HCEC 1CT (cell line): ENCODE results near the gene VRK3.
"Not testable (repeated sequence)": the region's sequence is repeated elsewhere in the genome, so short reads cannot be mapped to it uniquely, and the experiment has no call there.

ENCODE experiments used
- DNase-seq: peaks from one replicate; pipeline ENCODE4 v3.0.0-alpha.2; 2017

Gene VRK3, protein sequence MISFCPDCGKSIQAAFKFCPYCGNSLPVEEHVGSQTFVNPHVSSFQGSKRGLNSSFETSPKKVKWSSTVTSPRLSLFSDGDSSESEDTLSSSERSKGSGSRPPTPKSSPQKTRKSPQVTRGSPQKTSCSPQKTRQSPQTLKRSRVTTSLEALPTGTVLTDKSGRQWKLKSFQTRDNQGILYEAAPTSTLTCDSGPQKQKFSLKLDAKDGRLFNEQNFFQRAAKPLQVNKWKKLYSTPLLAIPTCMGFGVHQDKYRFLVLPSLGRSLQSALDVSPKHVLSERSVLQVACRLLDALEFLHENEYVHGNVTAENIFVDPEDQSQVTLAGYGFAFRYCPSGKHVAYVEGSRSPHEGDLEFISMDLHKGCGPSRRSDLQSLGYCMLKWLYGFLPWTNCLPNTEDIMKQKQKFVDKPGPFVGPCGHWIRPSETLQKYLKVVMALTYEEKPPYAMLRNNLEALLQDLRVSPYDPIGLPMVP

DNA sequence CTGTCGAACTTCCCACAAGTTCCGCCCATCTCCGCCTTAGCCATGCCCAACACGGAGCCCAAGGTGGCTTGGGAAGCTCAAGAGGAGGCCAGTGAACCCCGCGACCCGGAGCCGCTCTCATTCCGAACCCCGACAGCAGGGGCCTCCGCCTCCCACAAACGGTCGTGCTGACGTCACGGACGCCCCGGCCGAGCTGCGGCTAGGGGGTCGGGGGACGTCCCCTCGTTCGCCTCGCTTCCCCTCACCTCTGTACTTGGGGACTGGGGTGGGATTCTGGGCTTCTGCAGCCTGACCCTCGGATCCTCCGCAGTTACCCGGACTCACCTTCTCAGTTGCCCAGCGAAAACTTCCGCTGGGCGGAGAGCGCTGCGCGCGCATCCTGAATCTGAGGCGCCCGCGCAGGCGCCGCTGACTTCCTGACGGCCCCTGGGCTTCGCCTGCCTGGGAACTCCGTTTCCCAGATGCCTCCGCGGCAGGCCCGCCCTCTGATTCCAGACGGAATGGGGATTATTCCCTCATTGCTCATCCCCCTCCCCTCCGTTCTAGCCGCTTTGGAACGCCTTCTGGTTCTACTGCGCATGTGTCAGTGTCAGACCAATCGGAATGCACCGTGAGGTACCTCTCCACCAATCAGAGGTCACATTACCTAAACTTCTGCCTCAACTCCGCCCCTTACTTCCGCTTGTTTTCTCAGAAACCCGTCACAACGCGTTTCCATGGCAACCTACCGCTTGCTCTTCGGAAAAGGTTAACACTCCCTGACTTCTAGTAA, at the start of gene VRK3:
VRK3 (minus strand) TSS at position 351 of the 772 bp plus-strand sequence. CDS start 9,210 bp downstream, outside the sequence.
- DNase-seq = peak; percentile 99

DNA sequence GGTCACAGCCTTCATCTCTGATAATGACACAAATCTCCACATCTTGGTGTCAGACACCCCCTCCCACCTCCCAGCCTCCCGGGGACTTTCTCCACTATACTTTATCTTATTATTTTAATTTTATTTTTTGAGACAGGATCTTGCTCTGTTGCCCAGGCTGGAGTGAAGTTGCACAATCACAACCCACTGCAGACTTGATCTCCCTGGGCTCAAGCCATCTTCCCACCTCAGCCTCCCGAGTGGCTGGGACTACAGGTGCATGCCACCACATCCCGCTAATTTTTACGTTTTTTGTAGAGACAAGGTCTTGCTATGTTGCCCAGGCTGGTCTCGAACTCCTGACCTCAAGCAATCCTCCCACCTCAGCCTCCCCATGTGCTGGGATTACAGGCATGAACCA, 43.2 kb upstream of the VRK3 start:
- not testable (repeated sequence) for DNase-seq

DNA sequence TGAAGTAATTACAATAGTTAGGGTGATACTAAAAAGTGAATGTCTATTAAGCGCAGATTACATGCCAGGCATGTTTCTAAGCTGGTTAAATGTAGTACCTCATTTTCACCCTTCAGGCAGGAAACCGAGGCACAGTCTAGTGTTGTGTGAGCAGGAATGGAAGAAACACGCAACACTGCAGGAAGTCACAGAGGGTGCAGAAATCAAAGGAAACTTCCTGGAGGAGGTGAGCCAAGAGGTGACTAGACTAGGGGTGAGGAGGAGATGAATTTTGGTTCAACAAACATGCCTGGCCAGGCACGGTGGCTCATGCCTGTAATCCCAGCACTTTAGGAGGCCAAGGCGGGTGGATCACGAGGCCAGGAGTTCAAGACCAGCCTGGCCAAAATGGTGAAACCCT, 42.4 kb upstream of the VRK3 start:
- no peak for DNase-seq

DNA sequence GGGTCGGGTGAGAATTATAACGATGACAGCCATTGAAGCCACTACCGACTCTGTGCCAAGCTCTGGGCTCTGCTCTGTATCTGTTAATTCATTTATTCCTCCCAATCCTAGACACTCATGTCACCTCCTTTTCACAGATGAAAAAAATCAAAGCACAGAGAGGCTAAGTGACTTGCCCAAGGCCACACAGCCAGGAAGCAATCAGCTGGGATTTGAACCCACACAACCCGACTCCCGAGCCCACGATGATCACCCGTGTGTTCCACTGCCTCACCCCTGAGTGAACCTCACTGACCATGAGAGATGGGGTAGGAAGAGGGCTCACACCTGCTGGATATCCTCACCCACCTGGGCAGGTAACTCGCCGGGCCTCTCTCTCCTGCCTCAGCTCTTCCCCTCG, 40.8 kb upstream of the VRK3 start:
- DNase-seq = no peak

DNA sequence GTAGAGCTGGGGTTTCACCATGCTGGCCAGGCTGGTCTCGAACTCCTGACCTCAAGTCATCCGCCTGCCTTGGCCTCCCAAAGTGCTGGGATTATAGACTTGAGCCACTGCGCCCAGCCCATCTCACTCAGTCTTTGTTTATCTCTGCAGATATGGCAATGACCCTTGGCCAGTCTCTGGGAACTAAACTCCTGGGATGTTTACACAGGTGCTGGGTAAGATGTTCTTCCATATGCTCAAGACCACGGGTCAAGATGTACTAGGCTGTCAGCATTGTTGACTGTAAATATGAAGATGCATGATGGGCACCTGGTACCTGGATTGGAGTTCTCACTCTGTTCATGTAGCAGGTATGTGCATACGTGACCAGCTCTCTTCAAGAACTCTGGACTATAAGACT, 36.5 kb upstream of the VRK3 start:
- no peak for DNase-seq

DNA sequence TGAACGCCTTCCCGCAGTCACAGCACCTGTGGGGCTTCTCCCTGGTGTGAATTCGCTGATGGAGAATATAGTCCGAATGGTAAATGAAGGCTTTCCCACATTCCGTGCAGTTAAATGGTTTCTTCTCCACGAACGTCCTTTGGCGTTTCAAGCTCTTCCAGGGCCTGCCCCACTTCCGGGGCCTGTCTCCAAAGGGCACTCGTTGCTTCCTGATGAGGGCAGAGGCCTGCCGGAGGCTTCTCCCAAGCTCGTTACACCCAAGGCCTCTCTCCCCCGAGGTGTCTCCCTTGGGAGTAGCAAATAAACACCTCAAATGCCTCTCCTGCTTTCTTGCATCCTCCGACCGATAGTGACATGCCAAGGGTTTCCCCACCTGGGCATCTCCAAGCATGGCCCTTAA, 34.9 kb upstream of the VRK3 start:
- DNase-seq = no peak

DNA sequence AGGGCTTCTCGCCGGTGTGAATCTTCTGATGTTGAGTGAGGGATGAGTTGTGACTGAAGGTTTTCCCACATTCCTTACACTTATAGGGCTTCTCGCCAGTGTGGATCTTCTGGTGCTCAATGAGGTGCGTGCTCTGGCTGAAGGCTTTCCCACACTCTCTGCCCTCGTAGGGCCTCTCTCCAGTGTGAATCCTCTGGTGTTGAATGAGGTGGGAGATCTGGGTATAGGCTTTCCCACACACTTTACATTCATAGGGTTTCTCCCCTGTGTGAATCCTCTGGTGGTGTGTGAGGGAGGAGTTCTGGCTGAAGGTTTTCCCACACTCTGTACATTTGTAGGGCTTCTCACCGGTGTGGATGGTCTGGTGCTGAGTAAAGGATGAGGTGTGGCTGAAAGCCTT, 33.9 kb upstream of the VRK3 start:
- DNase-seq = no peak

DNA sequence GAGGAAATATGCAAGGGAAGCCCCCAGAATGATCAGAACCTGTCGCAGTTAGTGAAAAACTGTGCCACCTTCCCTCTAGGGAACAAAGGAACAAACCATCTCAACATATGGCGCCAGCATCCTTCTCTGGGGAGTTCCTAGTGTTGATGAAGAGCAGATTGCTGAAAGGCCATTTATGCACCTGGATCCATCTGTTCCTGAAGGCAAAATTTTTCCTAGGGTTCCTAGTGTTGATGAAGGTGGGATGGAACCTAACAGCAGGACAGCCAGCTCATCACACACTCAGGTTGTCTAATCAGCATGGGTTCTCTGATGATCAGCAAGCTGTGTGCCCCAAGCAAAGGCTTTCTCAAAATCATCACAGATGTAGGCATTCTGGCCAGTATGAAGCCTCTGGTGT, 33.3 kb upstream of the VRK3 start:
- no peak for DNase-seq

DNA sequence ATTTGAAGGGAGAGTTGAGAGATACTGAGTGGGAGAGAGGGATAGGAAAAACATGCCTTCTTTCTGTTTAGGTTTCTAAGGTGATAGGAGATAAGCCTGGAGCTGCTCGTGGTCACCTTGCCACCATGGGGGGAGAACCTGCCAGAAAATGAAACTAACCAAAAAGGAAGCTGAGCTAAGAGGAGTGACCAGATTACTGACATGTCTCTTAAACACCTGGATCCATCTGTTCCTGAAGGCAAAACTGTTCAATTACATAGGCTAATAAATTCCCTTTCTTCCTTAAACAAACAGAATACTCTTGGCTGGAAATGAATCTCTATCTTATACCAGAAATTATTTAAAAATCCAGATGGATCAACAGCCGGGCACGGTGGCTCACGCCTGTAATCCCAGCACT, 27.9 kb upstream of the VRK3 start:
- no peak for DNase-seq

DNA sequence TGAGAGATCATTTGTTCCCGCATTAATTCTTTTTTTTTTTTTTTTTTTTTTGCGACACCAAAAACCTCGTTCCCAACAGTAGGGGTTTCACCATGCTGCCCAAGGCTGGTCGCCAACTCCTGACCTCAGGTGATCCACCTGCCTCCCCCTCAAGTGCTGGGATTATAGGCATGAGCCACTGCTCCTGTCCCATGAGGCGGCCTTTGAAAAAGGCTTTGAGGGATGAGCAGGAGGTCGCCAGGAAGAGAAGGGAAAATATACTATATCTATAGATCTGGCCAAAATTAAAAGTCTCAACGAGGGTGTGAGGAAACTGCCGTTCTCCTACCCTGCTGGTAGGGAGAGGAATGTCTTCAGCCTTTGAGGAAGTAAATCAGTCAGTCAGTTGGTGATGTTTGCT, 26.8 kb upstream of the VRK3 start:
- DNase-seq = no peak

DNA sequence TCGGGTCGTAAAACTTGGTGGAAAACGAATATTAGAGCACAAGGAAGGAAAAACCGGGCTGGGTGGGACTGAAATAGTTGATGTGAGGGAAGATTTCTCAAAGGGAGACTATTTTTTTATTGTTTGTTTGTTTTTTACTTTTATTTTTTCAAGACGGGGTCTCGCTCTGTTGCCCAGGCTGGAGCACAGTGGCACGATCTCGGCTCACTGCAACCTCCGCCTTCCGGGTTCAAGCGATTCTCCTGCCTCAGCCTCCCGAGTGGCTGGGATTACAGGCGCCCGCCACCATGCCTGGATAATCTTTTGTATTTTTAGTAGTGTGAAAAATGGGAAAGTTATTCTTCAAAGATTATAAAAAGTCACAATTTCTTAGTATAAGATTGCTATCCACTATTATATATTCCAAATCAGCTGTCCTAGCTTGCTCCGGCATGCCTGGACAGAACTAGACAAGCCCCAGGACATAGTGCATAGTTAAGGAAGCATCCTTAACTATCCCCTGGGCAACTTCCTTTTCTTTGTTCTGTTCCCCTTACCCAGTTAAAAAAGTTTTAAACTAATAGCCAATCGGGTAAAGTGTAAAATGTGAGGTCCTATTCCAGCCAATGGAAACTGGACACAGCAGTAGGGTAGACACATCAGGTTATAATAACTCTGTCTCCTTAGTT, 26.2 kb upstream of the VRK3 start:
- DNase-seq = not testable (repeated sequence)

DNA sequence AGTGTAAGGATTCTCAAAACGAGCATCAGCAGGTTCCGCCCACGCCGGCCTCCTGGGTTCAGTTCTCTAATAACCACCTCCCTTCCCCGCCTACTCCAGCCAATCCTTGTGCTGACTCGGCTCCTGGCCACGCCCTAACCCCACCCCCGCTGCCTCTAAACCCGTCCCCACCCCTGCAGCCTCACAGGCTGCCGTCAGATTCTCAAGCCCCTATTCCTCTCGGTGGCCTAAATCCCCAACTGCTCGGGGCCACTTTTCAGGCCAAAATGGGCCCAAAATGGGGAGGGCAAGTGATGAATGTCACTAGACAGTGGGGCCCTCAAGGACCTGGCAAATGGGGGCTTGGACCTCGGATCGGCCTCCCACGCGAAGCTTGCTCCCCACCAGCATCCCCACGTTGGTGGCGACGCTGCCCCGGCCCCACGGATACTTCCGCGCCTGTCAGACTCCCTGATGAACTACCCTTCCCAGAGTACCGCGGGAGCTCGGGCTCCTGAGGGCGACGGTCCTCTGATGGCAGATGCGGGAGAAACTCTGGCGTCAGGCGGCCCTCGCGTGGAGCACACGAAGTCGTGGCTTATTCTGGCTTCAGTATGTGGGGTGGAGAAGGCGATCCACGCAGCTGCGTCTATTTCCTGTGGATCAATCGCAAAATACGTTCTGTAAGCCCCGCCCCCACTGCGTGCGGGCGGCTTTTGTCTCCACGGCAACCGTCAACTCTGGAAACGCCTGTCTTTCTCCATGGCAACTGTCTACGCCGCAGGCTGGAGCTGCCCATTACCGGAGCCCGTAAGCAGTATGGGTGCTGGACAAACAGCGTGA, 25.4 kb upstream of the VRK3 start:
- DNase-seq = no peak

DNA sequence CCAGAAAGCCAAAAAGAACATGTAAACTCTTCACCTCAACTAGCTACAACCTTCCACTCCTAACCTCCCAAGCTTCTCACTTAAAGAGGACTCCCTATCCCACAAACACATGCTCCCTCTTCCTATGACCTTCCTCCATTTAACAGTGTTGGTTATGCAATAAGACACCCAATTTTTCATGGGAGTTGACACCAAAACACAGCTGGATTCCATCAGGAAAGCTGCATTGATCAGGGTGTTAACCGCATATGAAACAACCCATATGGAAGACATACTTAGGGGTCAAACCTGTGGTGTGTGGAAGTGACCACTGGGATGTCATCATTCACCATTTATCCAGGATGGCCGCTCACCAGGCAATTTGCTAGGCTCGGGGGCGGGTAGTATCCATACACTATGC, 22.5 kb upstream of the VRK3 start:
- DNase-seq = no peak

DNA sequence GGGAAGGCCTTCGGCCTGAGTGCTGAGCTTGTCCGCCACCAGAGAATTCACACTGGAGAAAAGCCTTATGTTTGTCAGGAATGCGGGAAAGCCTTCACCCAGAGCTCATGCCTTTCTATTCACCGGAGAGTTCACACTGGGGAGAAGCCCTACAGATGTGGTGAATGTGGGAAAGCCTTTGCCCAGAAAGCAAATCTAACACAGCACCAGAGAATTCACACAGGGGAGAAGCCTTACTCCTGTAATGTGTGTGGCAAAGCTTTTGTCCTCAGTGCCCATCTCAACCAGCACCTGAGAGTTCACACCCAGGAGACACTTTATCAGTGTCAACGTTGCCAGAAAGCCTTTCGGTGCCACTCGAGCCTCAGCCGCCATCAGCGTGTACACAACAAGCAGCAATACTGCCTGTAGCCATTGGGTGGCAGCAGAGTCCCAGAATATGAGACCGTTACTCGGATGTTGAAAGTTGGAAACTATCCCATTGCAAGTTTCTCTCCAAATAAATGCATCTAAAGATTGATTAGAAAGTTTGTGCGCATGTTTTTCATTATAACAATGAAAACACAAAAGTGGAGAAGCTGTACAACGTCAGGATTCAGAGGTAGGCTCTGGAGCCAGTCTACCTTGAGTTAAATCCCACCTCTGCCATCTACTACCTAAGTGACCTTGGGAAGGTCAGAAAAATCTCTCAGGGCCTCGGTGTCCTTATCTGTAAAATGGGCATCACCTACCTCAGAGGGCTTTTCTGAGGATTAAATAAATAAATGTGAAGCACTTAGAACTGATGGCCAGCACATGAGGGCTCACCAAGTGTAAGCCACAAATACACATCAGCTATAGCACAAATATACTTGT, 21.7 kb upstream of the VRK3 start:
- DNase-seq = no peak

DNA sequence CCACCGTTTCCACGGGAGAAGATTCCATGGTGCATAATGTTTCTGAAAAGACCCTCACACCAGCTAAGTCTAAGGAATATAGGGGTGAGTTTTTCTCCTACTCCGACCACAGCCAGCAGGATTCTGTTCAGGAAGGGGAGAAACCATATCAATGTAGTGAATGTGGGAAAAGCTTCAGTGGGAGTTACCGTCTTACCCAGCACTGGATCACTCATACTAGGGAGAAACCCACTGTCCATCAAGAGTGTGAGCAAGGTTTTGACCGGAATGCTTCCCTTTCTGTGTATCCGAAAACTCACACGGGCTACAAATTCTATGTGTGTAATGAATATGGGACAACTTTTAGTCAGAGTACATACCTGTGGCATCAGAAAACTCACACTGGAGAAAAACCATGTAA, 19.8 kb upstream of the VRK3 start:
- DNase-seq = no peak

DNA sequence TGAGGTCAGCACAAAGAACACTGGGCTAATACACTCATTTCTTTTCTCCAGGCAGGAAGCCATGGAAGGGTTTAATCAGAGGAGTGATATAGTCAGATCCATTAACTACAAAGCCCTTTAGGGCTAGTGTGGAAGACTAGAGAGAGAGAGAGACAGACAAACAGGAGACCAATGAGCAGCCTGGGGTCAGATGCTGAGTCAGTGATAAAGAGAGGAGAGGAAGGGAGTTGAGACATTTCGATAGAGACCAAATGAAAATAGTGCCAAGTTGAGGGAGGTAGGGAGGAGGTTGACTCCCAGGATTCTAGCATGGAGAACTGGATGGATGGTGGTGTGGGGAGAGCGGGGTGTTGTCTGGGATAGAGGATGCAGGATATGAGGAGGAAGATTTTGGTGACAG, 18.8 kb upstream of the VRK3 start:
- no peak for DNase-seq

DNA sequence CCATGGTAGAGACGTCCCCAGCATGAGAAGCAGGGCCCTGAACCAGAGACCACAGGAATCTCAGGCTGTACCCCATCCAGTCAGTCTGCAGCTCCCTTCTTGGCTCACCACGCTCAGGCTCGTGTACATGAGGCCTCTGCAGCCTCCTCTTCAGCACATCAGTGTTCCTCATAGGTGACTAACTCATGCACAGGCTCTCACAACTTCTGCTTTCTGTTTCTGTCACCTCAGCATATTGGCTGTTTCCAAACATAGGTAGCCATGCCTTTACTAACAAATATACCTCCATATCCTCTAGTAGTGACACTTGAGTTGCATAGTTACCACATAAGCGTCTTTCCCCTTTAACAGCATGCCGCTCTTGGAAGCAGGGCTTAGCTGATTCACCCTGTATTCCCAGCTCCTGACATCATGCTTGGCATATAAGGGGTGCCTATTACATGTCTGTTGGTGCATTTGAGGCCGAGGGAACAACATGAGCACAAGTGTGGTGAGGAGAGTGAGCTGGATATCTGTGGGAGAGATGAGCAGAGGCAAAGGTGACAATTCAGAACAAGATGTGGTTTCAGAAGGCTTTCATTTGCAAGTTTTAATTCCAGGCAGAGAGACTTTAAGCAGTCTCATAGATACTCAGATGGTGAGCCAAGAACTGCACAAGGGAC, 17.3 kb upstream of the VRK3 start:
- no peak for DNase-seq

DNA sequence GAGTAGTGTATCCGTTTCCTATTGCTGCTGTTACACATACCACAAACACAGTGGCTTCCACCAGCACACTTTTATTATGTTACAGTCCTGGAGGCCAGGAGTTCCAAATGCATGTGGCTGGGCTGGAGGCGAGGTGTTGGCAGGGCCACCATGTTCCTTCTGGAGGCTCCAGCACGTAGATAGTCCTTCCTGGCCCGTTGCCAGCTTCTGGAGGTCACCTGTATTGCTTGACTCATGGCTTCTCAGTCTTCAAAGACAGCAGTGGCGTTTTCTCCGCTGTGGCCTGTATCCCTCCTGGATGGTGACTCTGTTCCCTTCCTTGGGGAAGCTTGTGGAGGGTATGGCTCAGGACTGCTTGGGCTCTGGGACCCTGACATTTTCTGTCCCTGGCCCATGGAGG, 15.8 kb upstream of the VRK3 start:
- no peak for DNase-seq

DNA sequence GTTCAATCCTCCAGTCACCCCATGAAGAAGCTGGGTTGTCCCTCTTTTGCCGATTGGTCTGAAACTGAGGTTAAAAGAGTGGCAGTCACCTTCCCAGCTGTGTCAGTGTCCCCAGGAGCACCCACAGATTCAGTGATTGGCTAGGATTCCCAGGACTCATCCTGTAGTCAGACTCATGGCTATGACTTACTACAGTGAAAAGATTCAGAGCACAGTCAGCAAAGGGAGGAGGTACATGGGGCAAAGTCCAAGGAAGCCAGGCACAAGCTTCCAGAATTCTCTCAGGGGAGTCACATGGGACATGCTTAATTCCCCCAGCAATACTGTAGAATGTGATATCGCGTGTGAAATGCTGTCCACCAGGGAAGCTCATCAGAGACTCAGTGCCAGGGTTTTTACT, 14.8 kb upstream of the VRK3 start:
- DNase-seq = no peak

DNA sequence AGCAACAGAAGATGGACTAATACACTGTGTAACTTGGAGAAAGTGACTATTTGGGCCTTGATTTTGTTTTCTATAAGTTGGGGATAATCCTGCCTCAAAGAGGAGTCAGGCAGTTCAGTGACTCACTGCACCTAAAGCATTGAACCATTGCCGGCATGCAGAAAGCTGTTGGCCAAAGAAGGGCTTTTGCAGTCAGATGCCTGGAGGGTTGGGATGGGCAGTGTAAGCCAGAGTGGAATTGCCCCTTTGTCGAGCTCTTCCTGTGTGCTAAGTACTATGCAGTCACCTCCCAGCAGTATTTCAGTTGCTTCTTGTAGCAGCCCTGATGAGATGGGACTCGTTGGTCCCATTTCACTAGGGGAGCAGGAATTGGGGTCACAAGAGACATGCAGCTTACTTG, 11.7 kb upstream of the VRK3 start:
- DNase-seq = no peak

DNA sequence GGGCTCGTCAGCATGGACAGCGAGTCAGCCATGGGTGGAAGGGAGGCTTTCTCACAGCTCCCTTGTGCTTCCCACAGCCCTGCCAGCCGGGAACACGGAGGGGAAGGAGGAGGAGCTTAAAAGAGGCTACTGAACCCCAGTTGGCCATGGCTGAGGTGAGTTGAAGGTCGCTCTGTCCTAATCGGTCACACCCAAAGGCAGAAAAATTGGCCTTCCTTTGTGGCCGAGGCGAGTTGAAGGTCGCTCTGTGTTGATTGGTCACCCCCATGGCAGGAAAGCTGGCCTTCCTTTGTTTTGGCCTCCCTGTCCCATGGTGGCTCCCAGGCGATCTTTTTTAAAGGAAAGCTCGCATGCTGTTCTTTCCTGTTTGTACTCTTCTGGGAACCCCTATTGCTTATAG, 5.8 kb upstream of the VRK3 start:
- DNase-seq = no peak
